BE2C (cell line): ENCODE data around the gene GLIS1.

Experiments
- DNase-seq: peaks from one replicate; pipeline ENCODE4 v3.0.0-alpha.2; 2020
- H3K27me3 ChIP-seq: fragments of 250-450 bp; sonication (Bioruptor Pico); 2 replicates; pipeline ENCODE4 v1.5.1; 2020; ENCODE audit warnings: mild to moderate bottlenecking
- H3K36me3 ChIP-seq: fragments of 250-450 bp; sonication (Bioruptor Pico); 2 replicates; pipeline ENCODE4 v1.5.1; 2020; ENCODE audit warnings: mild to moderate bottlenecking
- H3K4me1 ChIP-seq: fragments of 250-450 bp; sonication (Bioruptor Pico); 2 replicates; pipeline ENCODE4 v1.5.1; 2020
- H3K4me3 ChIP-seq: 2 replicates; pipeline ENCODE4 v1.5.1; 2011; ENCODE audit warnings: low read depth, low read length
- H3K9me3 ChIP-seq: fragments of 250-450 bp; sonication (Bioruptor Pico); 2 replicates; pipeline ENCODE4 v1.5.1; 2020
- TF ChIP-seq, protein P1 (sequence below): IDR thresholded peaks from 2 replicates; pipeline ENCODE4 v1.5.1; 2012; ENCODE audit warnings: mild to moderate bottlenecking, low read depth, low read length

Gene GLIS1

DNA sequence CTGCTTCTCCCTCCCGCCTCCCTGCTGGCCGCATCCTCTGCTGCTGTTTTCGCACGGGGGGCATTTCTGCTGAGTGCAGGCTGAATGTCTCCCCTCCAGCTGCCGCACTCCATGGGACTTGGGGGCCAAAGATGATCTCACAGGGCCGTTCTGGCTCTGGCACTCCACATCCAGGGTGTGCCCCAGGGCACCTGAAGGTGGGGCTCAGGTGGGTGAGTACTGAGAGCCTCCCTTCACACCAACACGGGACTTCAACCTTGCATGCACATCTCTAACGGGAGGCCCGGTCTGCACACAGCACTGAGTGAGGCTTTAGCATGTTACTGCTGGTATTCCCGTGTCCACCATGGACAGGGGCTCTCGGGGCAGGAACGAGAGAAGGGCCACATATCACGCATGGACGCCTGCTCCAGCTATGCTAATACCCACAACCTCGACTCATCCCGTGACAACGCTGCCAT is 190.9 kb downstream of the GLIS1 start:
- no peaks in the 10 kb centered on the region for H3K36me3 ChIP-seq
- no peaks in the 10 kb centered on the region for H3K4me1 ChIP-seq
- TF ChIP-seq, protein P1, sequence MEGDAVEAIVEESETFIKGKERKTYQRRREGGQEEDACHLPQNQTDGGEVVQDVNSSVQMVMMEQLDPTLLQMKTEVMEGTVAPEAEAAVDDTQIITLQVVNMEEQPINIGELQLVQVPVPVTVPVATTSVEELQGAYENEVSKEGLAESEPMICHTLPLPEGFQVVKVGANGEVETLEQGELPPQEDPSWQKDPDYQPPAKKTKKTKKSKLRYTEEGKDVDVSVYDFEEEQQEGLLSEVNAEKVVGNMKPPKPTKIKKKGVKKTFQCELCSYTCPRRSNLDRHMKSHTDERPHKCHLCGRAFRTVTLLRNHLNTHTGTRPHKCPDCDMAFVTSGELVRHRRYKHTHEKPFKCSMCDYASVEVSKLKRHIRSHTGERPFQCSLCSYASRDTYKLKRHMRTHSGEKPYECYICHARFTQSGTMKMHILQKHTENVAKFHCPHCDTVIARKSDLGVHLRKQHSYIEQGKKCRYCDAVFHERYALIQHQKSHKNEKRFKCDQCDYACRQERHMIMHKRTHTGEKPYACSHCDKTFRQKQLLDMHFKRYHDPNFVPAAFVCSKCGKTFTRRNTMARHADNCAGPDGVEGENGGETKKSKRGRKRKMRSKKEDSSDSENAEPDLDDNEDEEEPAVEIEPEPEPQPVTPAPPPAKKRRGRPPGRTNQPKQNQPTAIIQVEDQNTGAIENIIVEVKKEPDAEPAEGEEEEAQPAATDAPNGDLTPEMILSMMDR: no peak
- H3K4me3 ChIP-seq: no peak overlapping the region
- H3K9me3 ChIP-seq: no peaks in the 10 kb centered on the region
- peak; percentile 1 for DNase-seq
- H3K27me3 ChIP-seq: no peaks in the 10 kb centered on the region

DNA sequence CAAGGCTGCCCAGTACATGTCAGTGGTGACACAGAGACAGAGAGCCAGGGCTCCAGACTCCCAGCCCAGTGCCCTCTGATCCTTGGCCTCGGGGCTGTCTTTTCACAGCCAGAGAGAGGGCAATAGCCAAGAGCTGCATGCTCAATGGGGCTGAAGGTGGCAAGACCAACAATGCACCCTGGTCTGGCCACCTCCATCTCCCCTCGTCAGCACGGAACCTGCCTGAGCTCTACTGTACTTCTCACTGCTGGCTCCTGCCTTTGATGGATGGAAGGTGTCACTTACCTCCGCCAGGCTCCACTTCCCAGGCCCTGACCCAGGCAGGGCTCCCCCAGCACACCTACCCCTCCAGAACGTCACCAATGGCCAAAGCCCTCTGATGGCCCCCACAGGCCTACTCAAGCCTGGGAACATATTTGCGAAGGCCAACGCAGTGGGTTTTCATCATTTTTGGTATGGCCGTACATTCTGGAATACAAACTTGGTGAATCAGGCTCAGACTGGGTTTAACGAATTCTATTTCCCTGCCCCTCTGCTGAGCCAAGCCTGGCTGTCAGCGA is 191.7 kb downstream of the GLIS1 start:
- TF ChIP-seq, protein P1: no peak
- DNase-seq: no peak
- no peaks in the 10 kb centered on the region for H3K27me3 ChIP-seq
- H3K9me3 ChIP-seq: no peaks in the 10 kb centered on the region
- no peak overlapping the region for H3K4me3 ChIP-seq
- no peaks in the 10 kb centered on the region for H3K4me1 ChIP-seq
- no peaks in the 10 kb centered on the region for H3K36me3 ChIP-seq

DNA sequence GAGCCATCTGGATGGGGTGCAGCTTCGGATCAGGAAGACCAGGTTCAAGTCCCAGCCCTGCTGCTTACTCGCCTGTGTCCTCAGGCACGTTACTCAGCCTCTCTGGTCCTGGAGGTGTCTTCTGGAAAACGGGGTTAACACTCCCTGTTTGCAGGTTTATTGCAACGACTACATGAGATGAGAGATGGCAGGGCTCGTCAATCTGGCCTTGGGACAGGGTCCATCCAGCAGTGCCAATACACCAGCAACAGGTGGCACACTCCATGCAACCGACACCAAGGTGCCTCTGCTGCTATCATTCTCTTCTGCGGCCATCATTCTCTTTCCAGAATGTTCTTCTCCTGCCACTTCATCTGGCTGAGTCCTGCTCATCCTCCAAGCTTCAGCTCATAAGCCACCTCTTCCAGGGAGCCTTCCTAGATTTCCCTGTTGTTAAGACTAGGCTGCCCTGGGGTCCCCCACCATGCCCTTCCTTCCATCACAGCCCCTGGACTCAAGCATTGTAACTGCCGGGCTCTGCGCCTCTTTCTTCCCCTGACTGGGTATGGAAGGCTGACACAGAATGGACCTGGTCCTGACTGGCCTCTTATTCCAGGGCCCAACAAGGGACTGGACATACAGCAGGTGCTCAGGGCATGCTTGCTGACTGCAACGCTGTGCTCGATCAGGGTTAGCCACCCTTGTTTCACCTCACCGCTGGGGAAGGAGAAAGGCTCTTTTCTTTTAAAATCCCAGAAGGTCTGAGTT is 192.4 kb downstream of the GLIS1 start:
- Histone ChIP-seq H3K36me3 (no peaks in the 10 kb centered on the region), H3K9me3 (no peaks in the 10 kb centered on the region), H3K4me3 (no peak overlapping the region), H3K4me1 (no peaks in the 10 kb centered on the region), H3K27me3 (no peaks in the 10 kb centered on the region)
- TF ChIP-seq, protein P1: no peak
- DNase-seq: peak; percentile 0

DNA sequence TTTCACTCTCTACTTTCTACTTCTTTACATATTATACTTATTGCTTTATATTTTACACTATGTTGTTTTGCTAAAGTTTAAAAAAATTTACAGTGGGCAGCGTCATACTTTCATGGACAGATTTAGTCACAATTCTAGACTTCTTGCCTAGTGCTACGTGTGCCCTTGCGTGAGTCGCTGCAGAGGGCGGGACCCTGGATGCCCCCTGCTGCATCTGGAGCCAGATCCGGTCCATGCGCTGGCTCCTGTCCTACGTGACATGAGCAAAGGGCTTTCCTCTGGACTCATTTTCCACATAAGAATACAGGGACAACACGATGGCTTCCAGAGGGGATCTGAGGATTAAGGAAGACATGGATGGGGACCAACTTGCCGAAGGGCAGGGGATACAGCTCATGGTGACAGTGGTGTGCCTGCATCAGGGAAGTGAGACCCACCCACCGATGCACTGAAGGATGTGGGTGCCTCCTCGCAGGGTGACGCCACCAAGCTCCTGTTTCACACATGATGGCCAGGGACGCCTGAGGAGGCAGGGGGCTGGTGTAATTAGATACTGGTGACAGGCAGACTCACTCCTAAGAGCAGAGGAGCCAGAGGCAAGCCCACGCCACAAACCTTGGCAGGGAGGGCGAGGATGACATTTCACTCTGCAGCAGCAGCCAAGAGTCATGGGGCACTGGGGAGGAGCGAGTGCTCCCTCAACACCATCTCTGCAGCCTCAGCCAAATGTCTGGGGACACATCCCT is 193.1 kb downstream of the GLIS1 start:
- TF ChIP-seq, protein P1: no peak
- no peaks in the 10 kb centered on the region for H3K27me3 ChIP-seq
- H3K4me3 ChIP-seq: no peak overlapping the region
- peak; percentile 2 for DNase-seq
- no peaks in the 10 kb centered on the region for H3K36me3 ChIP-seq
- no peaks in the 10 kb centered on the region for H3K9me3 ChIP-seq
- no peaks in the 10 kb centered on the region for H3K4me1 ChIP-seq

DNA sequence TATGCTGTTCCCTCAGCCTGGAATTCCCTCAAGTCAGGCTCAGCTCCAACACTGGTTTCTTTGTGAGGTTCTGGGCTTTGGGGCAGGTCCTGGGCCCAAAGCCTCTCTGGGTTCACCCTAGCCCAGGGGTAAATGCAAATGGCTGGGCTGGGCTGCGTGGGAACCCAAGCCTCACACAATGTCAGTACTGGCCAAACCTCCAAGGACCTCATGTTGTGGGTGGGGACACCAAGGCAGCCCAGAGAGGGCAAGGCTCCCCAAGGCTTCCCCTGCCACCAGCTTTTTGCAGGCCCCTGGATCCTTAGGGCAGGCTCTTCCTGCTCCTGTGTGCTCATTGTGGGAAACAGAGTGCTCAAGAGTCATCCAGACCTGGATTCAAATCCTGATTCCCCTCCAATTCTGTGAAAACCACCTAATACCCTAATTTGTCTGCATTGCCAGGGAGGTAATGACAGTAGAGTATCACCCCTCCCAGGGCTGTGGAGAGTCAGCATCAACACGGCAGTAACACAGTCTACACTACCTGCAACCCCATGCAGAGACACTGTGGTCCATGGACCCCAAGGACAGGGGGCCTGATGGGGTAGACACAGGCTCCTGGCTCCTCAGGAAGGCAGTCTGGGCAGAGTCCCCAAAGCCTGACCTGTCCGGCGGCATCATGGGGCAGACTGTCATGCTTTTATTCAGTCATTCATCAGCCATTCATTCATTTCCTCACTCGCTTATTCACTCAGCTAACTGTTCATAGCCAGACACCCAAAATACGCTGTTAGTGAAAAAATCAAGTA is 194.0 kb downstream of the GLIS1 start:
- peak; percentile 0 for DNase-seq
- Histone ChIP-seq H3K4me3 (no peak overlapping the region), H3K27me3 (no peaks in the 10 kb centered on the region), H3K36me3 (no peaks in the 10 kb centered on the region), H3K9me3 (no peaks in the 10 kb centered on the region), H3K4me1 (no peaks in the 10 kb centered on the region)
- TF ChIP-seq, protein P1: no peak
